ENCODE data around the gene MRPL36.

MRPL36 gene

GRCh38 chr5:1753490-1753889 is 46.1 kb downstream of the MRPL36 start:
- H3K36me3 ChIP-seq = no peaks in the 10 kb centered on the region
- no peaks in the 10 kb centered on the region for H3K9me3 ChIP-seq
- H3K4me3 ChIP-seq (ENCODE audit: low read depth, low read length) = no peak overlapping the region
- no peak for DNase-seq
- H3K4me1 ChIP-seq = no peaks in the 10 kb centered on the region
- H3K27me3 ChIP-seq = peaks cover 60% of the 10 kb centered on the region
- no peak for TF ChIP-seq CTCF (IDR thresholded peaks at IDR 0.05; ENCODE audit: low read depth, low read length)

- peaks cover 60% of the 10 kb centered on the region for H3K27me3 ChIP-seq
- no peaks in the 10 kb centered on the region for H3K36me3 ChIP-seq
Observed at GRCh38 chr5:1752881-1753280, 46.8 kb downstream of the MRPL36 start.

GRCh38 chr5:1751864-1752822 is 47.5 kb downstream of the MRPL36 start:
- Histone ChIP-seq H3K4me3 (ENCODE audit: low read depth, low read length) (no peak overlapping the region), H3K36me3 (no peaks in the 10 kb centered on the region), H3K27me3 (peaks cover 60% of the 10 kb centered on the region), H3K4me1 (no peaks in the 10 kb centered on the region), H3K9me3 (no peaks in the 10 kb centered on the region)
- DNase-seq = no peak
- TF ChIP-seq CTCF (IDR thresholded peaks at IDR 0.05; ENCODE audit: low read depth, low read length) = no peak

More at GRCh38 chr5:1752881-1753280, 46.8 kb downstream of the MRPL36 start:
- no peak for TF ChIP-seq CTCF (IDR thresholded peaks at IDR 0.05; ENCODE audit: low read depth, low read length)
- Histone ChIP-seq H3K4me1 (no peaks in the 10 kb centered on the region), H3K4me3 (ENCODE audit: low read depth, low read length) (no peak overlapping the region), H3K9me3 (no peaks in the 10 kb centered on the region)
- no peak for DNase-seq

- no peak for DNase-seq
- Histone ChIP-seq H3K36me3 (no peaks in the 10 kb centered on the region), H3K27me3 (peaks cover 61% of the 10 kb centered on the region), H3K4me1 (no peaks in the 10 kb centered on the region), H3K4me3 (ENCODE audit: low read depth, low read length) (no peak overlapping the region), H3K9me3 (no peaks in the 10 kb centered on the region)
- no peak for TF ChIP-seq CTCF (IDR thresholded peaks at IDR 0.05; ENCODE audit: low read depth, low read length)
Observed at GRCh38 chr5:1751026-1751863, 48.4 kb downstream of the MRPL36 start.

- Histone ChIP-seq H3K27me3 (peaks cover 61% of the 10 kb centered on the region), H3K36me3 (no peaks in the 10 kb centered on the region), H3K4me1 (no peaks in the 10 kb centered on the region), H3K9me3 (no peaks in the 10 kb centered on the region), H3K4me3 (ENCODE audit: low read depth, low read length) (no peak overlapping the region)
- DNase-seq = no peak
- TF ChIP-seq CTCF (IDR thresholded peaks at IDR 0.05; ENCODE audit: low read depth, low read length) = no peak
Observed at GRCh38 chr5:1750469-1750868, 49.2 kb downstream of the MRPL36 start.
